ENCODE results near the gene MPRIP. TPM values are rescaled to one million over a fixed set of nuclear protein-coding genes. Genes with fewer than 3 reads are reported as not detected.

MPRIP gene
- total RNA-seq, 4 donors from 2014 or later: 68.7 to 168 (median 99.7) TPM

DNA sequence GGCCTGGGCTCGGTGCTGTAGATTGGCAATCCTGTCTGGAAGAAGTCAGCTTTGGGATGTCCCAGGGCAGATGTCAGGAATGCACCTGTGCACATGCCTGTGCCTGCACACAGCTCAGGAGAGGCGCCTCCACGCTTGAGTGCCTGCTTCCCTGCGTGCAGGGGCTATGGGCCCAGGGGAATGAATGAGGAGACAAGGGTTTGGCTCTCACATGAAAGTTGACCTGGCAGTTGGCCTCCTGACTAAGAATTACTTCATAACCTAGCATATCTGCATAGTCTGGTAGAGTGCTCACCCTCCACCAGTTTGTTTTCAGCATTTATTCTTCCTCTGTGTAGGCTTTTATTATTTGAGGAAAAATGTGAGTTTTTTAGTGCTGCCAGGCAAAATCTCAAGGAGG lies 113.8 kb downstream of the MPRIP start:
- TF ChIP-seq, protein P1, sequence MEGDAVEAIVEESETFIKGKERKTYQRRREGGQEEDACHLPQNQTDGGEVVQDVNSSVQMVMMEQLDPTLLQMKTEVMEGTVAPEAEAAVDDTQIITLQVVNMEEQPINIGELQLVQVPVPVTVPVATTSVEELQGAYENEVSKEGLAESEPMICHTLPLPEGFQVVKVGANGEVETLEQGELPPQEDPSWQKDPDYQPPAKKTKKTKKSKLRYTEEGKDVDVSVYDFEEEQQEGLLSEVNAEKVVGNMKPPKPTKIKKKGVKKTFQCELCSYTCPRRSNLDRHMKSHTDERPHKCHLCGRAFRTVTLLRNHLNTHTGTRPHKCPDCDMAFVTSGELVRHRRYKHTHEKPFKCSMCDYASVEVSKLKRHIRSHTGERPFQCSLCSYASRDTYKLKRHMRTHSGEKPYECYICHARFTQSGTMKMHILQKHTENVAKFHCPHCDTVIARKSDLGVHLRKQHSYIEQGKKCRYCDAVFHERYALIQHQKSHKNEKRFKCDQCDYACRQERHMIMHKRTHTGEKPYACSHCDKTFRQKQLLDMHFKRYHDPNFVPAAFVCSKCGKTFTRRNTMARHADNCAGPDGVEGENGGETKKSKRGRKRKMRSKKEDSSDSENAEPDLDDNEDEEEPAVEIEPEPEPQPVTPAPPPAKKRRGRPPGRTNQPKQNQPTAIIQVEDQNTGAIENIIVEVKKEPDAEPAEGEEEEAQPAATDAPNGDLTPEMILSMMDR (IDR thresholded peaks at IDR 0.05; ENCODE audit: low read depth): no peak

DNA sequence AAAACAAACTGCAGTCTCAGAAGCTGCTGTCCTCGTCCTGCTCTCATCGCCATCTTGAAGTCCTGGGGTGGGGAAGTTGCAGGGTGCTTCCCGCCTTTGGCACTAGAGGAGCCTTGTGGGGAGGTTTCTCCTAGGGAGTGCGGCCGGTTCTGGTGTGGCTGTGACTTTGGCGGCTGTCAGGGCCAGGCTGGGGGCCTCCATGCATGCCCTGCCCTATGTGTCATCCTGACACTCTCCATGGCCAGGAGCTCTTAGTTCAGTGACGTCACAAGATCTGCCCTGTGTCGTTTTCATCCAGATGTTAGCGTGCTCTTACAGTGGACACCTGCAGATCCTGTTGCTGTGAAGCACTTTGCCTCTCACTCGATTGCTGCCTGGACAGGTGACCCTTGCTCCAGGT lies 114.3 kb downstream of the MPRIP start:
- TF ChIP-seq, protein P1 (IDR thresholded peaks at IDR 0.05; ENCODE audit: low read depth): no peak

DNA sequence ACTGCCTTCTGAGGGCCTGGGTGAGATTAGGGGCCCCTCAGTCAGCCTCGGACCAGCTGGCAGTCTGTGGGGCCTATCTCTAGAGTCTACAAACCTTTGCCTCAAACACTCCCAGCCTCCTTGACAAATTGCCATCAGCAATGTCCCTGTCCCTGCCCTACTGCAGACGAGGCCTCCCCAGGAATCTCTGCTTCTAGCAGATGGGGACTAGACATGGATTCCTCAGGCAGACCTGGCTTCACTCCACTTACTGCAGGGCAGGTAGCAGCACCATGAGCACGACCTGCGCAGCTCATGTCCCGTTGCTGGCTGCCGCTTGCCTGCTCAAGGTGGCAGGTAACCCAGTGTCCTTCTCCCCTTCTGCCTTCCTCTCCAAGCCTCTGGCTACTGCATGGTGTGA lies 114.8 kb downstream of the MPRIP start:
- TF ChIP-seq, protein P1 (IDR thresholded peaks at IDR 0.05; ENCODE audit: low read depth): no peak

DNA sequence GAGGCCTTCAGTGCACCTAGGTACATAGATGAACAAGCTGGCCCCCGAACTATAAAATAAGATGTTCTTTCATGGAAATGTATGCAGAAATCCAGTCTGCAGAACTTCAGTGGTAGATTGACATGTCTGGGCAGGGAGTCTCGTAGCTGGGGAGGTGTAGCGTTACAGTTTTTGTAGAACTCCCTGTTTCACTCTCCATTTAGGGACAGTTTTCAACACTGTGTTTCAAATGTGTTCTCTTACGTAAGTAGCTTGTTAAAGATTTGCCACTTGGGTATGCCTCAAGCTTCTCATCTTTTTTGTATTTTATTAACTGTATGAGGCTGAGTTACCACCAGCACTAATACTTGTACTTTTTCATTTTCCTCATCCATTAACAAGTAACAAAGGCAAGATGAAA lies 117.3 kb downstream of the MPRIP start:
- TF ChIP-seq, protein P1 (IDR thresholded peaks at IDR 0.05; ENCODE audit: low read depth): no peak

DNA sequence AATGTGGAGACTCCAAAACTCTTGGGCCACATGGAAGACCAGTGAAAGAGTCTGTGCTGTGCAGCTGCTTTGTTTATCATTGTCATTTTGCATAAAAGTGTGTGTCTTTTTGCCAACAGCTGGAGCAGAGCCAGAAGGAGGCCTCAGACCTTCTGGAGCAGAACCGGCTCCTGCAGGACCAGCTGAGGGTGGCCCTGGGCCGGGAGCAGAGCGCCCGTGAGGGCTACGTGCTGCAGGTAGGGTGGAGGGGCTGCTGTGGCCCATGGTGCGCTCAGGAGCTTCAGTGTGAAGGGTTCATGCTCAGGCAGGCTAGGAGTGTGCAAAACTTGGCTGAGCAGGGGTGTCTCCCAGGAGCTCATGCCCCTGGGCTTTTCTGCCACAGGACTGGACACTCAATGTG lies 118.9 kb downstream of the MPRIP start:
- TF ChIP-seq, protein P1 (IDR thresholded peaks at IDR 0.05; ENCODE audit: low read depth): no peak

DNA sequence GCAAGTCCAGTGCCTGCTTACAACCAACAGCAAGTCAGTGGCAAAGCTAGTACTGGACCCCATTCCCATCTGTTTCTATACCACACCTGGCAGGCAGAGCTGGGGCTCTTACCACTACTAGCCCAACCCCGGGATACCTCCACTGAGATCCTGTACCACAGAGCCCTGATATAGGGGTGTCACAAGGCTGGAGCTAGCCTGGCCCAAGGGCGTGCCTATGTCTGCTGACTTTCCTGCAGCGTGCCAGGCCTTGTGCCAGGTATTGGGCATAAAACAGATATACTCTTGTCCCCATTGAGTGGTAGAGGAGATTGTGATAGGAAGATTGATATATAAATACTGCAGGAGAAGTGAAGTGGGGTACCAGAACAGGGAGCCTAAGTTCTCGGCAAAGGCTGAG lies 119.5 kb downstream of the MPRIP start:
- TF ChIP-seq, protein P1 (IDR thresholded peaks at IDR 0.05; ENCODE audit: low read depth): no peak

DNA sequence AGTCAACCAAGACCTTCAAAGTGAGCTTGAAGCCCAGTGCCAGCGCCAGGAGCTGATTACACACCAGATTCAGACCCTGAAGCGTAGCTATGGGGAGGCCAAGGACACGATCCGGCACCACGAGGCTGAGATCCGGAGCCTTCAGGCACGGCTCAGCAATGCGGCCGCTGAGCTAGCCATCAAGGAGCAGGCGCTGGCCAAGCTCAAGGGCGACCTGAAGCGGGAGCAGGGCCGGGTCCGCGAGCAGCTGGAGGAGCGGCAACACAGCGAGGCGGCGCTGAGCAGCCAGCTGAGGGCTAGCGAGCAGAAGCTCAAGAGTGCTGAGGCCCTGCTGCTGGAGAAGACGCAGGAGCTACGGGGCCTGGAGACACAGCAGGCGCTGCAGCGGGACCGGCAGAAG lies 121.9 kb downstream of the MPRIP start:
- TF ChIP-seq, protein P1 (IDR thresholded peaks at IDR 0.05; ENCODE audit: low read depth): no peak

All from subcutaneous adipose tissue (tissue), 4 donors.